HepG2 (cell line): ENCODE data around the gene HIRA. TPM values are rescaled to one million over a fixed set of nuclear protein-coding genes. Genes with fewer than 3 reads are reported as not detected.

Experiments used
- CBX2 ChIP-seq, 2 experiments: fragments of 200-600 bp in 1 of 2; sonication (generic); formaldehyde crosslinking in 1 of 2; IDR thresholded peaks; 2 replicates each; pipeline versions ENCODE4 v1.7.0 to v1.8.1; 2018 to 2022; ENCODE audit warnings: low read depth in 2 of 2, low read length in 1 of 2, mild to moderate bottlenecking in 1 of 2, missing genetic modification reagents in 1 of 2
- CREM ChIP-seq, 2 experiments: sonication (generic) in 1 of 2; formaldehyde crosslinking in 1 of 2; IDR thresholded peaks; 2 replicates each; pipeline versions ENCODE4 v1.4.0 to v1.6.1; 2016 to 2020; ENCODE audit warnings: antibody characterized with exemption in 1 of 2, mild to moderate bottlenecking in 1 of 2, missing genetic modification reagents in 1 of 2
- MED8 ChIP-seq: sonication (generic); formaldehyde crosslinking; IDR thresholded peaks from 2 replicates; pipeline ENCODE4 v1.8.1; 2023; ENCODE audit warnings: mild to moderate bottlenecking, missing genetic modification reagents; ENCODE audit not compliant: insufficient replicate concordance
- NKX3-1 ChIP-seq: sonication (generic); formaldehyde crosslinking; IDR thresholded peaks from 2 replicates; pipeline ENCODE4 v1.5.0; 2020; ENCODE audit warnings: missing genetic modification reagents
- POGK ChIP-seq: sonication (generic); formaldehyde crosslinking; conservative IDR thresholded peaks from 2 replicates; pipeline ENCODE4 v1.8.0; 2022; ENCODE audit warnings: mild to moderate bottlenecking, moderate library complexity, missing genetic modification reagents
- RBAK ChIP-seq: sonication (generic); formaldehyde crosslinking; IDR thresholded peaks from 2 replicates; pipeline ENCODE4 v1.5.1; 2020; ENCODE audit warnings: mild to moderate bottlenecking, missing genetic modification reagents
- RBFOX2 ChIP-seq: fragments of 200-400 bp; formaldehyde crosslinking; IDR thresholded peaks from 2 replicates; pipeline ENCODE4 v1.6.1; 2017; ENCODE audit warnings: low read depth, mild to moderate bottlenecking, low read length
- SSRP1 ChIP-seq: IDR thresholded peaks from 2 replicates; pipeline ENCODE4 v1.6.1; 2016; ENCODE audit warnings: control low read depth
- ZMYM3 ChIP-seq: sonication (generic); formaldehyde crosslinking; IDR thresholded peaks from 2 replicates; pipeline ENCODE4 v1.5.1; 2020; ENCODE audit warnings: mild to moderate bottlenecking, missing genetic modification reagents
- ZNF446 ChIP-seq: sonication (generic); formaldehyde crosslinking; IDR thresholded peaks from 2 replicates; pipeline ENCODE4 v1.5.0; 2020; ENCODE audit warnings: mild to moderate bottlenecking, missing genetic modification reagents
- ZNF644 ChIP-seq: IDR thresholded peaks from 2 replicates; pipeline ENCODE4 v1.6.1; 2016; ENCODE audit warnings: low read depth
- polyA plus RNA-seq, 8 experiments: library from polyadenylated mRNA; depleted of rRNA in 3 of 8; stranded (reverse) in 7 of 8; unstranded in 1 of 8; fragments of >200 nt; fragmentation: Illumina TruSeq in 4 of 8; extraction: Trizol in 4 of 8; gene quantifications; 2 replicates each; pipeline versions ENCODE4 v1.2.1 to v1.2.3, GENCODE V29; 2011 to 2016; ENCODE audit warnings: low read depth in 4 of 8, missing spikeins in 1 of 8, mixed read lengths in 1 of 8; ENCODE audit not compliant: insufficient read depth in 1 of 8
- total RNA-seq, 5 experiments: library from RNA; depleted of rRNA; stranded (reverse); fragments of >200 nt; fragmentation: Illumina TruSeq; extraction: Trizol; gene quantifications; 2 replicates each; pipeline ENCODE4 v1.2.3, GENCODE V29; 2016; ENCODE audit warnings: low read depth in 1 of 5
- TF ChIP-seq, protein P1 (sequence below): sonication (generic); formaldehyde crosslinking; IDR thresholded peaks from 2 replicates; pipeline ENCODE4 v1.5.0; 2020; ENCODE audit warnings: mild to moderate bottlenecking, missing genetic modification reagents, moderate library complexity
- TF ChIP-seq, protein P2 (sequence below): sonication (generic); formaldehyde crosslinking; IDR thresholded peaks from 2 replicates; pipeline ENCODE4 v1.4.0; 2020; ENCODE audit warnings: missing genetic modification reagents
- TF ChIP-seq, protein P3 (sequence below), 2 experiments: sonication (generic) in 1 of 2; formaldehyde crosslinking in 1 of 2; IDR thresholded peaks; 2 replicates each; pipeline versions ENCODE4 v1.5.1 to v1.6.1; 2011 to 2020; ENCODE audit warnings: borderline replicate concordance in 1 of 2, low read depth in 1 of 2, low read length in 1 of 2, mild to moderate bottlenecking in 1 of 2, missing genetic modification reagents in 1 of 2, moderate library complexity in 1 of 2
- TF ChIP-seq, protein P4 (sequence below): IDR thresholded peaks from 2 replicates; pipeline ENCODE4 v1.6.1; 2016; ENCODE audit warnings: low read depth, missing genetic modification reagents, missing compliant biosample characterization

The HIRA gene
- total and polyA plus RNA-seq, 2 of the 13 experiments (the other 11 are each of a cell fraction or from before 2014, with no cell fraction given), result 21.5 to 29.2 TPM

DNA sequence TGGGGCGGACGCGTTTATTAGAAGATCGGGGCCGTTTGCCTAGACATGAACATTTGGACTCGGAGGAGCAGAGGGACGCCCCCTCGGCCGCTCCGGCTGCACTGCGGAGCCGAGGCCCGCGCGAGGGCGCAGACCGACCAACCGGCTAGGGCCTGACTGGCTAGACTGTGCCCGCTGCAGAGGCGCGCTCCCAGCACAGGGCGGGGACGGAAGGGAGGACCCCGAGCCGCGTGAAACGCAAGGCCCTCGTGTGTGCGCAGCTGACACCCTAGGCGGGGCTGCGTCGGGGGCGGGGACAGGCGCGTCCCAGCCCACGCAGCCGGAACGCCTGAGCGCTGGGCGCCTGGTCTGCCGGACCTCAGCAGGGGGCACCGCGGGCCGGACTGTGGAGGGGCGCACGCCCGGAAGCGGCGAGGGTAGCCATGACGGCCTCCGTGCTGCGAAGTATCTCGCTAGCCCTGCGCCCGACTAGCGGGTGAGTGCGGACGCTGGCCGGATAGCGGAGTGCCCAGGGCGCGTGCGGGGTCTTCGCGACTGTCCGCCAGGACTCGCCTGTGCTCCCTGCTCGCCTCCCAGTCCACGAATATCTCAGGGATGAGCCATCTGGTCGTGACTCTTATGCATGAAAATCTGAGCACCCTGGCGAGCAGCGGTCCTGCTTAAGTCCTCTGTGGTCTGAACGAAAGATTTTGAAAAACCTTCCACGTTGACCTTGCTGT is 759 bp upstream of the HIRA start, which contains the start of gene MRPL40 (continued):
- TF ChIP-seq, protein P1, sequence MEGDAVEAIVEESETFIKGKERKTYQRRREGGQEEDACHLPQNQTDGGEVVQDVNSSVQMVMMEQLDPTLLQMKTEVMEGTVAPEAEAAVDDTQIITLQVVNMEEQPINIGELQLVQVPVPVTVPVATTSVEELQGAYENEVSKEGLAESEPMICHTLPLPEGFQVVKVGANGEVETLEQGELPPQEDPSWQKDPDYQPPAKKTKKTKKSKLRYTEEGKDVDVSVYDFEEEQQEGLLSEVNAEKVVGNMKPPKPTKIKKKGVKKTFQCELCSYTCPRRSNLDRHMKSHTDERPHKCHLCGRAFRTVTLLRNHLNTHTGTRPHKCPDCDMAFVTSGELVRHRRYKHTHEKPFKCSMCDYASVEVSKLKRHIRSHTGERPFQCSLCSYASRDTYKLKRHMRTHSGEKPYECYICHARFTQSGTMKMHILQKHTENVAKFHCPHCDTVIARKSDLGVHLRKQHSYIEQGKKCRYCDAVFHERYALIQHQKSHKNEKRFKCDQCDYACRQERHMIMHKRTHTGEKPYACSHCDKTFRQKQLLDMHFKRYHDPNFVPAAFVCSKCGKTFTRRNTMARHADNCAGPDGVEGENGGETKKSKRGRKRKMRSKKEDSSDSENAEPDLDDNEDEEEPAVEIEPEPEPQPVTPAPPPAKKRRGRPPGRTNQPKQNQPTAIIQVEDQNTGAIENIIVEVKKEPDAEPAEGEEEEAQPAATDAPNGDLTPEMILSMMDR (CRISPR knock-in tag), result peak; percentile 49
- TF ChIP-seq ZNF446 (no peak), POGK (CRISPR knock-in tag) (peak; percentile 99), NKX3-1 (CRISPR knock-in tag) (no peak), SSRP1 (CRISPR knock-in tag) (no peak), CBX2 (IDR thresholded peaks at IDR 0.05; ENCODE audit: low read depth, low read length) (no peak), CBX2 (CRISPR knock-in tag; IDR thresholded peaks at IDR 0.05; ENCODE audit: low read depth) (no peak), RBFOX2 (peak; percentile 98), MED8 (peak; percentile 94), ZNF644 (0 out of 2 replicates have a peak, but pooled peaks have one; percentile 7), ZMYM3 (CRISPR knock-in tag) (peak; percentile 79), RBAK (CRISPR knock-in tag) (no peak), CREM (IDR thresholded peaks at IDR 0.05) (no peak), CREM (CRISPR knock-in tag; IDR thresholded peaks at IDR 0.05) (peak; percentile 65; the same call in 1 of the 2 replicates)
- TF ChIP-seq, protein P2, sequence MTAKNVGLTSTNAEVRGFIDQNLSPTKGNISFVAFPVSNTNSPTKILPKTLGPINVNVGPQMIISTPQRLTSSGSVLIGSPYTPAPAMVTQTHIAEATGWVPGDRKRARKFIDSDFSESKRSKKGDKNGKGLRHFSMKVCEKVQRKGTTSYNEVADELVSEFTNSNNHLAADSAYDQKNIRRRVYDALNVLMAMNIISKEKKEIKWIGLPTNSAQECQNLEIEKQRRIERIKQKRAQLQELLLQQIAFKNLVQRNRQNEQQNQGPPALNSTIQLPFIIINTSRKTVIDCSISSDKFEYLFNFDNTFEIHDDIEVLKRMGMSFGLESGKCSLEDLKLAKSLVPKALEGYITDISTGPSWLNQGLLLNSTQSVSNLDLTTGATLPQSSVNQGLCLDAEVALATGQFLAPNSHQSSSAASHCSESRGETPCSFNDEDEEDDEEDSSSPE (CRISPR knock-in tag), result peak; percentile 89
- TF ChIP-seq, protein P3, sequence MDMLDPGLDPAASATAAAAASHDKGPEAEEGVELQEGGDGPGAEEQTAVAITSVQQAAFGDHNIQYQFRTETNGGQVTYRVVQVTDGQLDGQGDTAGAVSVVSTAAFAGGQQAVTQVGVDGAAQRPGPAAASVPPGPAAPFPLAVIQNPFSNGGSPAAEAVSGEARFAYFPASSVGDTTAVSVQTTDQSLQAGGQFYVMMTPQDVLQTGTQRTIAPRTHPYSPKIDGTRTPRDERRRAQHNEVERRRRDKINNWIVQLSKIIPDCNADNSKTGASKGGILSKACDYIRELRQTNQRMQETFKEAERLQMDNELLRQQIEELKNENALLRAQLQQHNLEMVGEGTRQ (IDR thresholded peaks at IDR 0.05; ENCODE audit: low read depth, low read length), result no peak
- TF ChIP-seq, protein P3 (CRISPR knock-in tag; IDR thresholded peaks at IDR 0.05; ENCODE audit: borderline replicate concordance), result peak; percentile 49; the same call in 1 of the 2 replicates
- TF ChIP-seq, protein P4, sequence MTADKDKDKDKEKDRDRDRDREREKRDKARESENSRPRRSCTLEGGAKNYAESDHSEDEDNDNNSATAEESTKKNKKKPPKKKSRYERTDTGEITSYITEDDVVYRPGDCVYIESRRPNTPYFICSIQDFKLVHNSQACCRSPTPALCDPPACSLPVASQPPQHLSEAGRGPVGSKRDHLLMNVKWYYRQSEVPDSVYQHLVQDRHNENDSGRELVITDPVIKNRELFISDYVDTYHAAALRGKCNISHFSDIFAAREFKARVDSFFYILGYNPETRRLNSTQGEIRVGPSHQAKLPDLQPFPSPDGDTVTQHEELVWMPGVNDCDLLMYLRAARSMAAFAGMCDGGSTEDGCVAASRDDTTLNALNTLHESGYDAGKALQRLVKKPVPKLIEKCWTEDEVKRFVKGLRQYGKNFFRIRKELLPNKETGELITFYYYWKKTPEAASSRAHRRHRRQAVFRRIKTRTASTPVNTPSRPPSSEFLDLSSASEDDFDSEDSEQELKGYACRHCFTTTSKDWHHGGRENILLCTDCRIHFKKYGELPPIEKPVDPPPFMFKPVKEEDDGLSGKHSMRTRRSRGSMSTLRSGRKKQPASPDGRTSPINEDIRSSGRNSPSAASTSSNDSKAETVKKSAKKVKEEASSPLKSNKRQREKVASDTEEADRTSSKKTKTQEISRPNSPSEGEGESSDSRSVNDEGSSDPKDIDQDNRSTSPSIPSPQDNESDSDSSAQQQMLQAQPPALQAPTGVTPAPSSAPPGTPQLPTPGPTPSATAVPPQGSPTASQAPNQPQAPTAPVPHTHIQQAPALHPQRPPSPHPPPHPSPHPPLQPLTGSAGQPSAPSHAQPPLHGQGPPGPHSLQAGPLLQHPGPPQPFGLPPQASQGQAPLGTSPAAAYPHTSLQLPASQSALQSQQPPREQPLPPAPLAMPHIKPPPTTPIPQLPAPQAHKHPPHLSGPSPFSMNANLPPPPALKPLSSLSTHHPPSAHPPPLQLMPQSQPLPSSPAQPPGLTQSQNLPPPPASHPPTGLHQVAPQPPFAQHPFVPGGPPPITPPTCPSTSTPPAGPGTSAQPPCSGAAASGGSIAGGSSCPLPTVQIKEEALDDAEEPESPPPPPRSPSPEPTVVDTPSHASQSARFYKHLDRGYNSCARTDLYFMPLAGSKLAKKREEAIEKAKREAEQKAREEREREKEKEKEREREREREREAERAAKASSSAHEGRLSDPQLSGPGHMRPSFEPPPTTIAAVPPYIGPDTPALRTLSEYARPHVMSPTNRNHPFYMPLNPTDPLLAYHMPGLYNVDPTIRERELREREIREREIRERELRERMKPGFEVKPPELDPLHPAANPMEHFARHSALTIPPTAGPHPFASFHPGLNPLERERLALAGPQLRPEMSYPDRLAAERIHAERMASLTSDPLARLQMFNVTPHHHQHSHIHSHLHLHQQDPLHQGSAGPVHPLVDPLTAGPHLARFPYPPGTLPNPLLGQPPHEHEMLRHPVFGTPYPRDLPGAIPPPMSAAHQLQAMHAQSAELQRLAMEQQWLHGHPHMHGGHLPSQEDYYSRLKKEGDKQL (CRISPR knock-in tag), result 0 out of 2 replicates have a peak, but pooled peaks have one; percentile 57
